Transverse colon (tissue), 4 donors: ENCODE measurements around the gene MRPL53. TPM values are rescaled to one million over a fixed set of nuclear protein-coding genes. Genes with fewer than 3 reads are reported as not detected.
A peak's percentile ranks its signal among the peaks of the same experiment; 100 is the strongest.

Experiments used
- DNase-seq: peaks from one replicate; pipeline ENCODE4 v3.0.0-alpha.2; 2019
- H3K27ac ChIP-seq, 4 donors: fragments of 200-600 bp; sonication (generic); 2 replicates each; pipeline ENCODE4 v1.5.1; 2016 to 2018; ENCODE audit warnings: inconsistent platforms in 4 of 4
- H3K27me3 ChIP-seq: fragments of 200-600 bp; sonication (generic); 2 replicates; pipeline ENCODE4 v1.5.1; 2017; ENCODE audit warnings: inconsistent platforms
- H3K36me3 ChIP-seq, 4 donors: fragments of 200-600 bp; sonication (generic); 2 replicates each; pipeline ENCODE4 v1.5.1; 2017 to 2019; ENCODE audit warnings: inconsistent platforms in 4 of 4
- H3K4me1 ChIP-seq, 4 donors: fragments of 200-600 bp; sonication (generic); 2 replicates each; pipeline ENCODE4 v1.5.1; 2017 to 2020; ENCODE audit warnings: inconsistent platforms in 4 of 4
- H3K4me3 ChIP-seq, 4 donors: fragments of 200-600 bp; sonication (generic); 1 replicate in 1 of 4; 2 replicates in 3 of 4; pipeline versions ENCODE4 v1.5.1 to v1.6.1; 2017 to 2019; ENCODE audit warnings: inconsistent platforms in 4 of 4
- H3K9me3 ChIP-seq, 2 donors: fragments of 200-600 bp; sonication (generic); 2 replicates each; pipeline ENCODE4 v1.5.1; 2017 to 2019; ENCODE audit warnings: inconsistent platforms in 2 of 2
- EP300 ChIP-seq: sonication (generic); formaldehyde crosslinking; IDR thresholded peaks from one replicate; pipeline ENCODE4 v1.6.1; 2017; ENCODE audit warnings: antibody characterized with exemption, low read depth
- POLR2A ChIP-seq: fragments of 450-650 bp; IDR thresholded peaks from one replicate; pipeline ENCODE4 v1.6.1; 2016; ENCODE audit warnings: antibody characterized with exemption, mild to moderate bottlenecking, moderate library complexity
- POLR2AphosphoS5 ChIP-seq, 3 donors: sonication (generic); formaldehyde crosslinking; IDR thresholded peaks; one replicate each; pipeline ENCODE4 v1.6.1; 2016; ENCODE audit warnings: antibody characterized with exemption in 3 of 3
- WGBS, 2 donors: methylation state at CpG; one replicate each; pipeline ENCODE4 v1.1.5; 2018; ENCODE audit warnings: low coverage in 1 of 2; 5-methylcytosine and 5-hydroxymethylcytosine counted together
- in situ Hi-C, 4 donors: fragments of 200-750 bp; cut with MboI; loops; one replicate each; pipeline versions ENCODE4 v1.15.0 to v1.15.1; 2017; ENCODE audit warnings: low sequenced_read_pairs in 3 of 4, low pct_ligation_motif_present in 1 of 4, low pct_unique_long_range_greater_than_20kb in 1 of 4
- intact Hi-C: fragments of 100-400 bp; cut with DNase I; formaldehyde crosslinking; loops from one replicate; pipeline ENCODE4 v1.15.1; 2023; ENCODE audit warnings: low total_unique reads
- total RNA-seq, 4 donors: library from RNA; depleted of rRNA; stranded (reverse); fragments of >200 nt; gene quantifications; one replicate each; pipeline ENCODE4 v1.1.0, GENCODE V29; 2016
- TF ChIP-seq, protein P1 (sequence below), 5 experiments: fragments of 200-600 bp in 3 of 5; fragments of 450-650 bp in 2 of 5; sonication (generic) in 3 of 5; IDR thresholded peaks; 1 replicate in 2 of 5; 2 replicates in 3 of 5; pipeline ENCODE4 v1.5.1; 2016 to 2017; ENCODE audit warnings: antibody characterized with exemption in 5 of 5, inconsistent platforms in 3 of 5, mild to moderate bottlenecking in 2 of 5, moderate library complexity in 1 of 5

The MRPL53 gene
- total RNA-seq, 4 donors from 2014 or later, result 23.2 to 170 (median 26.3) TPM

DNA sequence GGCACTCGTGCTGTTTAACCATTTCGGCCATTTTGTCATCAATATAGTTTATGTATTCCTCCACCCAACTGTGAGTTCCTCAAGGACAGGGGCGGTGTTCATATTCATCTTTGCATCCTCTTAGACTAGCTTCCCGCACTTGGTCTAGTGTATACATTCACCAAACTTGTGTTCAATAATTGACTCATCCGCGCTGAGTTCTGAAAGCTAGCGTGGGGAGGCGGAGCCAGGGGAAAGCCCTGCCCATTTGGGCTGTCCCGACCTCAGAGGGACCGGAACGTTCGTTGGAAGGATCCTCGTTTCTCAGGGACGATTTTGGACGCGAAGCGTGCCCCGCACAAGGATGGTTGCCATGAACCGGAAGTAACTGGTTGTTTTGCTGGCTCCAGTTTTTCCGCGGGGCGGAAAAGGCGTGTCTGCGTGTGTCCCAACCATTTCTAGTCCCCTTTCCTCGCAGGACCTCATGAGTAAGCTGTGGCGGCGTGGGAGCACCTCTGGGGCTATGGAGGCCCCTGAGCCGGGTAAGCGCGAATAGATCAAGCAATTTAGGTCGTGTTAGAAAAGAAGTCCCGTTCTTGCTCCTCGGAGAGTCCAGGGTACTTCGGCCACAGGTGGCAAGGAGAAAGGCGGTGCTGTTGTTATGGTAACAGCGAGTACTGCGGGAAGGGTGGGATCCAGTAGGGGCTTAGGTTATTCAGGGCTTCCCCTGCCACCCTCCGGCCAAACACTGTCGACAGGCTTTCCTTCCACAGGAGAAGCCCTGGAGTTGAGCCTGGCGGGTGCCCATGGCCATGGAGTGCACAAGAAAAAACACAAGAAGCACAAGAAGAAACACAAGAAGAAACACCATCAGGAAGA is 17.6 kb downstream of the MRPL53 start, which contains the start of gene INO80B:
Gene INO80B (plus strand): TSS at position 434 of the 858 bp plus-strand sequence. CDS start 30 bp downstream, at position 464.
- peak within 1 kb of the TSS; percentile 48 to 70 (median 64) for H3K4me3 ChIP-seq
- TF ChIP-seq POLR2AphosphoS5 (IDR thresholded peaks at IDR 0.05), result peak in 2 of 3 donors; percentile 69 to 72
- no peak for TF ChIP-seq EP300
- TF ChIP-seq, protein P1, sequence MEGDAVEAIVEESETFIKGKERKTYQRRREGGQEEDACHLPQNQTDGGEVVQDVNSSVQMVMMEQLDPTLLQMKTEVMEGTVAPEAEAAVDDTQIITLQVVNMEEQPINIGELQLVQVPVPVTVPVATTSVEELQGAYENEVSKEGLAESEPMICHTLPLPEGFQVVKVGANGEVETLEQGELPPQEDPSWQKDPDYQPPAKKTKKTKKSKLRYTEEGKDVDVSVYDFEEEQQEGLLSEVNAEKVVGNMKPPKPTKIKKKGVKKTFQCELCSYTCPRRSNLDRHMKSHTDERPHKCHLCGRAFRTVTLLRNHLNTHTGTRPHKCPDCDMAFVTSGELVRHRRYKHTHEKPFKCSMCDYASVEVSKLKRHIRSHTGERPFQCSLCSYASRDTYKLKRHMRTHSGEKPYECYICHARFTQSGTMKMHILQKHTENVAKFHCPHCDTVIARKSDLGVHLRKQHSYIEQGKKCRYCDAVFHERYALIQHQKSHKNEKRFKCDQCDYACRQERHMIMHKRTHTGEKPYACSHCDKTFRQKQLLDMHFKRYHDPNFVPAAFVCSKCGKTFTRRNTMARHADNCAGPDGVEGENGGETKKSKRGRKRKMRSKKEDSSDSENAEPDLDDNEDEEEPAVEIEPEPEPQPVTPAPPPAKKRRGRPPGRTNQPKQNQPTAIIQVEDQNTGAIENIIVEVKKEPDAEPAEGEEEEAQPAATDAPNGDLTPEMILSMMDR (IDR thresholded peaks at IDR 0.05), result no peak
- TF ChIP-seq POLR2A, result no peak
- no peaks in the 10 kb centered on the region for H3K9me3 ChIP-seq
- H3K27me3 ChIP-seq, result no peaks in the 10 kb centered on the region
- peak within 1 kb of the TSS; percentile 69 to 84 (median 78) for H3K27ac ChIP-seq
- peak; percentile 97 for DNase-seq
- peaks cover 21 to 32% (median 27%) of the 10 kb centered on the region in 4 donors for H3K4me1 ChIP-seq
- in situ Hi-C loops (no loop called here), intact Hi-C loops (no loop called here)
- WGBS, 2 donors, result 0% methylated on average over 5 to 35 of the region's 40 CpGs
- no peaks in the 10 kb centered on the region for H3K36me3 ChIP-seq

DNA sequence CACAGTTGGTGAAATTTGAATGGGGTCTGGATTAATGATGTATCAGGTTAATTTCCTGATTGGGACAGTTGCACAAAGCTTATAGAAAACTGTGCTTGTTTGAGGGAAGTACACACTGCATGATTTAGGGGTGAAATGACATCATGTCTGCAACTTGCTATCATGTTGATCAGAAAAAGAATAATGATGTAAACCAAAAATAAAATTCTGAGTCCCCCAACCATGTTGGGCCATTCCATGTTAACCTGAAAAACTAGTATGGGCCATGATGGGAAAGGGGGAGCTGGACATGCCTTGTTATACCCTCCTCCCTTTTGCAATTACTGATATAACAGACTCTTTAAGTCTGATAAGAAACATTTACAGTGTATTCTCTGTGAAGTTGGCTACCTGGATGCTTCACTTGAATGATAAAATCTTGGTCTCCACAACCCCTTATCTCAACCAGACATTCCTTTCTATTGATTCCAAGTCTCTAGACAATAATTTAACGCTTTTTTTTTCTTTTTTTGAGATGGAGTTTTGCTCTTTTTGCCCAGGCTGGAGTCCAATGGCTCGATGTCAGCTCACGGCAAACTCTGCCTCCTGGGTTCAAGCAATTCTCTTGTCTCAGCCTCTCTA is 21.8 kb downstream of the MRPL53 start:
- 81 to 87% methylated on average over 3 of the region's 3 CpGs for WGBS, 2 donors
- in situ Hi-C loops, result no loop called here
- intact Hi-C loops, result no loop called here
- no peak overlapping the region for H3K4me3 ChIP-seq
- TF ChIP-seq, protein P1 (IDR thresholded peaks at IDR 0.05), result no peak
- TF ChIP-seq POLR2A (no peak), EP300 (no peak), POLR2AphosphoS5 (IDR thresholded peaks at IDR 0.05) (no peak)
- H3K27me3 ChIP-seq, result no peaks in the 10 kb centered on the region
- H3K9me3 ChIP-seq, result no peaks in the 10 kb centered on the region
- H3K4me1 ChIP-seq, result peaks cover 3 to 6% (median 5%) of the 10 kb centered on the region in 4 donors
- no peak overlapping the region for H3K27ac ChIP-seq
- H3K36me3 ChIP-seq, result no peaks in the 10 kb centered on the region
- no peak for DNase-seq

DNA sequence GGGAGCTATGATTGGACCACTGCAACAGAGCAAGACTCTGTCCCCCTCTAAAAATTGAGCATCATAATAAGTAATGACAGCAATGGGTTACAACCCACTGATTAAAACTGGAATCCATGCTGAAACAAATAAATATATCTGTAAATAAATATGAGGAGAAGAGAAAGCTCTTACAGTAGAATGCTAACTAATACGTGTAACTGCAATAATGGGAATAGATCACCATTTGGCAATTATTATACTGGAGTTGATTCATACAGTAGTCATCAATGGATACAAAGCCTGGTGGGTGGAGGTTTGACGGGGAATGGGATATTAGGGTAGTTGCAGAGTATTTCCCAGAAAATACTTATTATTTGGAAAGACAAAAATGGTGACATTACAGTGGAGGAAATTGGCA is 23.7 kb downstream of the MRPL53 start:
- intact Hi-C loops (no loop called here), in situ Hi-C loops (no loop called here)
- Histone ChIP-seq H3K27ac (no peak overlapping the region), H3K27me3 (no peaks in the 10 kb centered on the region), H3K9me3 (no peaks in the 10 kb centered on the region), H3K36me3 (no peaks in the 10 kb centered on the region), H3K4me1 (peaks cover 0 to 5% (median 0%) of the 10 kb centered on the region in 4 donors), H3K4me3 (no peak overlapping the region)
- WGBS, 2 donors, result 80% methylated on average over 2 of the region's 2 CpGs; no CpG with 5 or more reads in 1 of the 2 donors
- TF ChIP-seq POLR2A (no peak), EP300 (no peak), POLR2AphosphoS5 (IDR thresholded peaks at IDR 0.05) (no peak)
- TF ChIP-seq, protein P1 (IDR thresholded peaks at IDR 0.05), result no peak
- no peak for DNase-seq
